ENCODE results near the gene MYL12B. TPM values are rescaled to one million over a fixed set of nuclear protein-coding genes. Genes with fewer than 3 reads are reported as not detected.

MYL12B gene
- total and polyA plus RNA-seq, 2 of the 8 experiments (the other 6 are each of a cell fraction or from before 2014, with no cell fraction given), result 174 to 188 TPM

- no peak for TF ChIP-seq RNF2 (IDR thresholded peaks at IDR 0.05; ENCODE audit: borderline replicate concordance, low read depth, low read length, missing control alignments, poor library complexity, severe bottlenecking)
These were observed 8.0 kb downstream of the MYL12B start (continued) for GRCh38 chr18:3269914-3270299.

Data from H1 (cell line).